OCI-LY3 (cell line): Measurements from ENCODE around the gene HYAL3.

ENCODE experiments used
- H2AFZ ChIP-seq: fragments of 200-600, 300-600 bp; shearing (Covaris generic); 2 replicates; pipeline ENCODE4 v1.6.0; 2014; ENCODE audit warnings: antibody characterized with exemption, low read depth, low read length
- H3K27ac ChIP-seq: fragments of 200-600, 300-600 bp; sonication (generic); 2 replicates; pipeline ENCODE4 v1.5.1; 2014; ENCODE audit warnings: mild to moderate bottlenecking, low read length, moderate library complexity, mixed read lengths
- H3K27me3 ChIP-seq: fragments of 200-600, 300-600 bp; sonication (generic); 2 replicates; pipeline ENCODE4 v1.6.1; 2014; ENCODE audit warnings: low read depth, low read length, mixed read lengths
- H3K36me3 ChIP-seq: fragments of 200-600, 300-600 bp; sonication (generic); replicated peaks from 2 replicates; pipeline ENCODE3; 2014; ENCODE audit warnings: low read depth, low read length, mixed read lengths
- H3K4me1 ChIP-seq: fragments of 300-600, 200-600 bp; sonication (generic); 2 replicates; pipeline ENCODE4 v1.6.1; 2014; ENCODE audit warnings: low read length, mixed read lengths
- H3K4me2 ChIP-seq: fragments of 200-600, 300-600 bp; sonication (generic); 2 replicates; pipeline ENCODE4 v1.6.1; 2014; ENCODE audit warnings: low read length, mixed read lengths
- H3K4me3 ChIP-seq: fragments of 300-600, 200-600 bp; sonication (generic); 2 replicates; pipeline ENCODE4 v1.5.1; 2014; ENCODE audit warnings: antibody characterized with exemption, mild to moderate bottlenecking, low read length, moderate library complexity
- H3K79me2 ChIP-seq: fragments of 300-600, 200-600 bp; shearing (Covaris generic); 2 replicates; pipeline ENCODE4 v1.6.1; 2014; ENCODE audit warnings: mild to moderate bottlenecking, low read length, mixed read lengths
- H3K9ac ChIP-seq: fragments of 300-600, 200-600 bp; shearing (Covaris generic); 2 replicates; pipeline ENCODE4 v1.6.0; 2014; ENCODE audit warnings: mild to moderate bottlenecking, low read length, moderate library complexity
- H3K9me3 ChIP-seq: fragments of 200-600, 300-600 bp; shearing (Covaris generic); 2 replicates; pipeline ENCODE4 v1.6.1; 2014; ENCODE audit warnings: low read length, mixed read lengths; ENCODE audit not compliant: insufficient read depth
- H4K20me1 ChIP-seq: fragments of 200-600, 300-600 bp; sonication (generic); 2 replicates; pipeline ENCODE4 v1.6.1; 2016; ENCODE audit warnings: low read length, mixed read lengths; ENCODE audit not compliant: insufficient read depth
- EZH2phosphoT487 ChIP-seq: fragments of 200-600 bp; shearing (Covaris generic); IDR thresholded peaks from 2 replicates; pipeline ENCODE4 v1.6.1; 2018; ENCODE audit warnings: antibody characterized with exemption, mixed run types, low read depth
- TF ChIP-seq, protein P1 (sequence below): fragments of 200-600, 300-600 bp; sonication (generic); IDR thresholded peaks from 2 replicates; pipeline ENCODE4 v1.5.1; 2014; ENCODE audit warnings: antibody characterized with exemption, low read length, low read depth

The HYAL3 gene

DNA sequence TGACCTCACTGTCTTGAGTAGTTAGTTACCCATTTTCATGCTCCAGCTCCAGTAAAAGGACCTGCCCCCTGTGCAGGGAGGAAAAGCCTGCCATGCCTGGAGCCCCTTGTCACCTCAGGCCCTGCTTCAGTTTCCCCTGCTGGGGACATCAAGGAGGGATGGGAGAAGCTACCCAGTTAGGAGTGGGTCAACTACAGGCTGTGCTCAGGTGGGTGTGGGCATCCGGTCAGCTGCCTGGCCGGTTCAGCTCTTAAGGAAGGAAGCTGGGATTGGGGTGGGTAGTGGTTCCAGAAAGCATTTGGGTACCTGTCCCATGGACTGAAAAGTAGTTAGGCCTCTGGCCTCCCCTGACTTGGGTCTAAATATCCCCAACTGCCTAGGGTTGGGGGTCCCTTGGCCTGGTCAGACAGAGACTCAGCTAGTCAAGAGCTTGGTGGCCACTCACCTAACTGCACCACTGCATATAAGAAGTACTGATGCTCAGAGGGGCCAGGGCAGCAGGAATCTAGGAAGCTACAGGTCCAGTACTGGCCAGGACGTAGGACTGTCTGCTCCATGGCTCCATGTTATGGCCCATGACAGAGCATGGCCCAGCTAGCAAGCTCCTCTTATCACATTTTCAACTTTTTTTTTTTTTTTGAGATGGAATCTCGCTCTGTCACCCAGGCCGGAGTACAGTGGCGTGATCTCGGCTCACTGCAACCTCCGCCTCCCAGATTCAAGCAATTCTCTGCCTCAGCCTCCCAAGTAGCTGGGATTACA, 19.8 kb downstream of the HYAL3 start:
- H3K4me1 ChIP-seq, result no peaks in the 10 kb centered on the region
- H4K20me1 ChIP-seq, result no peaks in the 10 kb centered on the region
- H3K9ac ChIP-seq, result no peak overlapping the region
- no peak overlapping the region for H3K4me3 ChIP-seq
- H3K27me3 ChIP-seq, result no peaks in the 10 kb centered on the region
- H2AFZ ChIP-seq, result no peak overlapping the region
- H3K79me2 ChIP-seq, result no peaks in the 10 kb centered on the region
- H3K36me3 ChIP-seq, result no peaks in the 10 kb centered on the region
- no peak overlapping the region for H3K4me2 ChIP-seq
- TF ChIP-seq, protein P1, sequence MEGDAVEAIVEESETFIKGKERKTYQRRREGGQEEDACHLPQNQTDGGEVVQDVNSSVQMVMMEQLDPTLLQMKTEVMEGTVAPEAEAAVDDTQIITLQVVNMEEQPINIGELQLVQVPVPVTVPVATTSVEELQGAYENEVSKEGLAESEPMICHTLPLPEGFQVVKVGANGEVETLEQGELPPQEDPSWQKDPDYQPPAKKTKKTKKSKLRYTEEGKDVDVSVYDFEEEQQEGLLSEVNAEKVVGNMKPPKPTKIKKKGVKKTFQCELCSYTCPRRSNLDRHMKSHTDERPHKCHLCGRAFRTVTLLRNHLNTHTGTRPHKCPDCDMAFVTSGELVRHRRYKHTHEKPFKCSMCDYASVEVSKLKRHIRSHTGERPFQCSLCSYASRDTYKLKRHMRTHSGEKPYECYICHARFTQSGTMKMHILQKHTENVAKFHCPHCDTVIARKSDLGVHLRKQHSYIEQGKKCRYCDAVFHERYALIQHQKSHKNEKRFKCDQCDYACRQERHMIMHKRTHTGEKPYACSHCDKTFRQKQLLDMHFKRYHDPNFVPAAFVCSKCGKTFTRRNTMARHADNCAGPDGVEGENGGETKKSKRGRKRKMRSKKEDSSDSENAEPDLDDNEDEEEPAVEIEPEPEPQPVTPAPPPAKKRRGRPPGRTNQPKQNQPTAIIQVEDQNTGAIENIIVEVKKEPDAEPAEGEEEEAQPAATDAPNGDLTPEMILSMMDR, result no peak
- no peak for TF ChIP-seq EZH2phosphoT487
- H3K9me3 ChIP-seq, result no peaks in the 10 kb centered on the region
- no peak overlapping the region for H3K27ac ChIP-seq

DNA sequence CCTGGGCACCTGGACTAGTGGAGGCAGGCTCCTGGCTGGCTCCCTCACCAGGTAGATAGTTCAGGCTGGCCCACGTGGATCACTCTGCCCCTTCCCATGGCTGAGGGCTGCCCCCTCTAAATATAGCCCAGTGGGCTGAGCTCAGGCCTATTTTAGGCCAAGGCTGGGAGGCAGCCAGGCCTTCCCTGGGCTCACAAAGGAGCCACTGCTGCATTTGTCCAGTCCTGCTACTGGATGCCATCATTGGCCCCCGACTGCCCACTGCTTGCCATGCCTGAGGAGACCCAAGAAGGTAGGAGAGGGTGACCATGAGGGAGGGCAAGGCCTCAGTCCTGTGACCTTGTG, 20.4 kb downstream of the HYAL3 start, which contains the start of gene LSMEM2:
LSMEM2 (plus strand) TSS at position 208 of the 345 bp plus-strand sequence; CDS start at position 235, 27 bp downstream.
- no peak within 1 kb of the TSS for H3K27ac ChIP-seq
- H3K4me1 ChIP-seq, result no peaks in the 10 kb centered on the region
- no peak within 1 kb of the TSS for H3K4me3 ChIP-seq
- peaks cover 3% of the 10 kb centered on the region; the same call in 1 of the 2 replicates for H3K27me3 ChIP-seq
- H3K36me3 ChIP-seq, result no peaks in the 10 kb centered on the region
- H3K4me2 ChIP-seq, result no peak within 1 kb of the TSS
- H3K79me2 ChIP-seq, result no peaks in the 10 kb centered on the region
- H2AFZ ChIP-seq, result no peak within 1 kb of the TSS
- no peaks in the 10 kb centered on the region for H4K20me1 ChIP-seq
- TF ChIP-seq, protein P1, result no peak
- no peak for TF ChIP-seq EZH2phosphoT487
- H3K9me3 ChIP-seq, result no peaks in the 10 kb centered on the region
- H3K9ac ChIP-seq, result no peak within 1 kb of the TSS

- no peak for TF ChIP-seq EZH2phosphoT487
- TF ChIP-seq, protein P1, result no peak
- H3K4me2 ChIP-seq, result no peak overlapping the region
- H2AFZ ChIP-seq, result no peak overlapping the region
- no peak overlapping the region for H3K27ac ChIP-seq
- no peaks in the 10 kb centered on the region for H3K9me3 ChIP-seq
- peaks cover 2% of the 10 kb centered on the region; the same call in 1 of the 2 replicates for H3K4me1 ChIP-seq
- no peak overlapping the region for H3K9ac ChIP-seq
- no peaks in the 10 kb centered on the region for H3K79me2 ChIP-seq
- no peak overlapping the region for H3K4me3 ChIP-seq
- H3K27me3 ChIP-seq, result peaks cover 4% of the 10 kb centered on the region; the same call in 1 of the 2 replicates
- H3K36me3 ChIP-seq, result no peaks in the 10 kb centered on the region
- H4K20me1 ChIP-seq, result no peaks in the 10 kb centered on the region
These were observed 20.9 kb downstream of the HYAL3 start for GRCh38 chr3:50278123-50278879.

DNA sequence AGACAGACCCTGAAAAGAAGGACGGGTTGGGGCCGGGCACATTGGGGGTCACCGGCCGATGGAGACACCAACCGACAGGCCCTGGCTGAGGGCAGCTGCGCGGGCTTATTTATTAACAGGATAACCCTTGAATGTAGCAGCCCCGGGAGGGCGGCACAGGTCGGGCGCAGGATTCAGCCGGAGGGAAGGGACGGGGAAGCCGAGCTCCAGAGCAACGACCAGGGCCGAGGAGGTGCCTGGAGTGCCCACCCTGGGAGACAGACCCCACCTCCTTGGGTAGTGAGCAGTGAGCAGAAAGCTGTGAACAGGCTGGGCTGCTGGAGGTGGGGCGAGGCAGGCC, 22.5 kb downstream of the HYAL3 start:
- Histone ChIP-seq H4K20me1 (no peaks in the 10 kb centered on the region), H3K4me2 (no peak overlapping the region), H3K4me3 (no peak overlapping the region), H3K9ac (no peak overlapping the region), H3K9me3 (no peaks in the 10 kb centered on the region), H2AFZ (no peak overlapping the region), H3K79me2 (no peaks in the 10 kb centered on the region), H3K36me3 (no peaks in the 10 kb centered on the region), H3K27me3 (peaks cover 4% of the 10 kb centered on the region; the same call in 1 of the 2 replicates), H3K27ac (no peak overlapping the region), H3K4me1 (peaks cover 9% of the 10 kb centered on the region; the same call in 1 of the 2 replicates)
- TF ChIP-seq, protein P1, result no peak
- TF ChIP-seq EZH2phosphoT487, result no peak
